Measurements from ENCODE around the gene SCUBE3.

Gene SCUBE3

DNA sequence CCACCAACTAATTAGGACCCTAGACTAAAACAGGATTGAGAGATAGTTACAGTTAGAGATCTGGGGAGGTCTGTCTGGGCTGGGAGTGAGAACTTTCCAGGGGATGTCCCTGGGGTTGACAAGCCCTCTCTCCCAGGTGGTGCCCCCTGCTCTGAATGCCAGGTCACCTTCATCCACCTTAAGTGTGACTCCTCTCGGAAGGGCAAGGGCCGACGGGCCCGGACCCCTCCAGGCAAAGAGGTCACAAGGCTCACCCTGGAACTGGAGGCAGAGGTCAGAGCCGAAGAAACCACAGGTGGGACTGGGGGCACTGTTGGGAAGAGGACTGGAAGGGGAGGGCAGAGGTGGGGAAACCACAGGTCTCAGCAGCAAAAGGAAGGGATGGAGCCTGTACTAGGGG is 28.7 kb downstream of the SCUBE3 start:
- DNase-seq, result no peak

- no peak for DNase-seq
These were observed 29.1 kb downstream of the SCUBE3 start for GRCh38 chr6:35242906-35243305.

GRCh38 chr6:35243386-35243958 is 29.7 kb downstream of the SCUBE3 start:
- no peak for DNase-seq

GRCh38 chr6:35244551-35244950 is 30.8 kb downstream of the SCUBE3 start:
- no peak for DNase-seq

GRCh38 chr6:35247642-35248231 is 34.0 kb downstream of the SCUBE3 start:
- DNase-seq, result no peak

DNA sequence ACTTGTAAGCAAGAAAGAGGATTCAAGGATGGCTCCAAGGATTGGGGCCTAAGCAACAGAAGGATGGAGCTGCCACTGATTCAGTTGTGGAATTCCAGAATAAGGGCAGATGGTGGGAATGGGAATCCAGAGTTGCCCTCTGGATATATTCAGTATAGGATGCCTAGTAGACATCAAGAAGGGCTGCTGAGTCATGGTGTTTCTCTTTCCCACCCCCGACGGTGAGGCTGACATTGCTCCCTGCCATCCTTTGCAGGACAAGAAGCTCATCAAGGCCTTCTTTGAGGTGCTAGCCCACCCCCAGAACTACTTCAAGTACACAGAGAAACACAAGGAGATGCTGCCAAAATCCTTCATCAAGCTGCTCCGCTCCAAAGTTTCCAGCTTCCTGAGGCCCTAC is 34.5 kb downstream of the SCUBE3 start:
- no peak for DNase-seq

DNA sequence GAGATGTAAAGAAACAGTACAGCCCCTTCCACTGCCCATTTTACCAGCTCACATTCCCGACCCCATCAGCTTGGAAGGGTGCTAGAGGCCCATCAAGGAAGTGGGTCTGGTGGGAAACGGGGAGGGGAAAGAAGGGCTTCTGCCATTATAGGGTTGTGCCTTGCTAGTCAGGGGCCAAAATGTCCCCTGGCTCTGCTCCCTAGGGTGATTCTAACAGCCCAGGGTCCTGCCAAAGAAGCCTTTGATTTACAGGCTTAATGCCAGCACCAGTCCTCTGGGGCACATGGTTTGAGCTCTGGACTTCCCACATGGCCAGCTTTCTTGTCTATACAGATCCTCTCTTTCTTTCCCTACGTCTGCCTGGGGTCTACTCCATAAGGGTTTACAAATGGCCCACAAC is 35.2 kb downstream of the SCUBE3 start:
- no peak for DNase-seq

GRCh38 chr6:35251949-35252348 is 38.2 kb downstream of the SCUBE3 start:
- no peak for DNase-seq

- DNase-seq, result no peak
These were observed 39.5 kb downstream of the SCUBE3 start for GRCh38 chr6:35253249-35253648.

GRCh38 chr6:35258336-35258735 is 44.6 kb downstream of the SCUBE3 start:
- DNase-seq, result no peak

DNA sequence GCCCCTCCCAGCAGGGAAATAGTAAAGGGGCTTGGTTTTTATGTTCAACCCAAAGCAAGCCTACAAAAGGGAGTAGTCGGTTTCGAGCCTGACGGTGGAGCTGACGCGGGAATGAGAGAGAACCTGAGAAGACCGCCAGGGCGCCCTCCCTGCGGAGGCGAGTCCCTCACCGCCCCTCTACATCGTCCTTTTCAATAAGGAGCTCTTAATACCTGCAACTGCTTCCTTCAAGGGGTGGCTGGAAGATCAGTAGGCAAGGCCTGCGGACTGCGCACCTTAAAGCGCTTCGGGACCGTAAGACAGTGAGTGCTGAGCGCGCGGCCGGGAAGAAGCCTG is 45.1 kb downstream of the SCUBE3 start:
- DNase-seq, result peak in 1 of 2 donors; percentile 41

DNA sequence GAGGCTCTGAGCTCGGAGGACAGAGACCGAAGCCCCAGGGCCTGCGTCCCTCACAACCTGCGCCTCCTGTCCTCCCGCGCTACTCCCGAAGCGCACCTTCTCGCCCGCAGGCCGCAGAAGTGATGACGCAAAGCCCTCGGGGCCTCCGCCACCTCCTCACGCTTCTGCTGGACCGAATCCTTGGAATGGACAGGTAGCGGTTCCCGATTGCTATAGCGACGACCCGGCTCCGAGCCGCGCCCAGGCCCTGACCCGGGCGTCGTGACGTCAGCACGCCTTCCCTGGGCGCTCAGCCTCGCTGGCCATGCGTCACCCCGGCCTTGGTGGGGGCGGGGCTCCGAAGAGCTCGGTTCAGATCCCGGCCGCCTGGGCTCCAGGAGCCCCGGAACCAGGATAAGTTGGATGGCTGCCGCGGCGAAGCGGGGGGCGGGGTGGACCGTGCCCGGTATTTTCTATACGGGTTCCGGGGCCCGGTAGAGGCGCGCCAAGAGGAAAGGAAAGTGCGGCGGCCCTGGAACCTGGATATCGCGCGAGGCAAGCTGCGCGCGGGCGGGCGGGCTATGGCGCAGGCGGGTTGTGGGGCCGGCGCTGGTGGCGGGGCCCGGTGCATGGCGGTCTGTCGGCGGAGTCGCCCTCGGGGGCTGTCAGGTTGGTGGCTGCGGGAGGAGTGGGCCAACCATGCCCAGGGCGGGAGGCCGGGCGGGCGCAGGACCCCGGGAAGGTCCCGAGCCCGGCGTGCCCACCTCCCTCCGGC is 45.6 kb downstream of the SCUBE3 start, which contains the start of gene ZNF76:
ZNF76 (plus strand) TSS at position 542 of the 754 bp plus-strand sequence. CDS start 21,417 bp downstream, outside the sequence.
- peak; percentile 90 to 91 for DNase-seq

GRCh38 chr6:35259948-35260590 is 46.3 kb downstream of the SCUBE3 start:
- peak; percentile 47 to 59 for DNase-seq

DNA sequence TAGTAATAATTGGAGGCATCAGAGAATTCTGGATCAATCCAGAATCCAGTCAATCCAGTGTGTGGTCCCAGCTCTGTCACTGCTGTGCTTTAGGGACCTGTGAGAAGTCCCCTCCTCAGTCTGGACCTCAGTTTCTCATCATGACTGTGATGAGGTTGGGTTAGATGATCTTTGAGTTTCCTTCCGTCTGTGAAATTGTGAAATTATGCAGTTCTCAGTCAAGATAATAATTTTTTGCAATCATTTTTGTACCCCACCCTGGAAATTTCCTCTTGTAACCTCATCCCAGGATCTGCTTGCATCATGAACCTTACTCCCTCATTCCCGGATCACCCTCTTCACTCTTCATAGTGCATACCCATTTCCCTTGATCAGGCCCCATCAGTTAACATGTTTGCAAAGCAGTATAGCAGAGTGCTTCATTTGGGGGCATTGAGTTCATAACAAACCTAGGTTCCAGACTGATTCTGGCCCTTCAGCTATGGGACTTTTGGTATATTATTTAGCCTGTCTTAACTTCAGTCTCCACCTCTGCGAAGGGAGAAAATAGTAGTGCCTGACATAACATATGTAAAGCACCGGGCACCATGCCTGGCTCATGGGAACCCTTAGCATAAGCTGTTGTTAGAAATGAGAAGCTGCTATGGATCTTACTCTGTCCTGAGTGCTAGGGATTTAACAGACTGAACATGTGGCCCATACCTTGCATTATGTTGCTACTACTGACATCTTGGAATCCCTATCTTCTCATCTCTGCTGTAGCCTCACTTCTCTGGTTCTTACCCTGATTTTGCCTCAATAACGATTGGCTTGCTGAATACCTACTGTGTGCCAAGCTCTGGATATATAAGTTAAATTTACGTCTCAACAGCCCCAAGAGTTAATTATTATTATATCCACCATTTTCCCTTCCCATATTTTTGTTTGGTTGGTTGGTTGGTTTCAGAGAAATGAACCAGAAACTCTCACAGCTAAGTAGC is 47.1 kb downstream of the SCUBE3 start:
- no peak for DNase-seq

- no peak for DNase-seq
These were observed 48.8 kb downstream of the SCUBE3 start for GRCh38 chr6:35262596-35262995.

GRCh38 chr6:35264550-35265274 is 51.0 kb downstream of the SCUBE3 start:
- no peak for DNase-seq

DNA sequence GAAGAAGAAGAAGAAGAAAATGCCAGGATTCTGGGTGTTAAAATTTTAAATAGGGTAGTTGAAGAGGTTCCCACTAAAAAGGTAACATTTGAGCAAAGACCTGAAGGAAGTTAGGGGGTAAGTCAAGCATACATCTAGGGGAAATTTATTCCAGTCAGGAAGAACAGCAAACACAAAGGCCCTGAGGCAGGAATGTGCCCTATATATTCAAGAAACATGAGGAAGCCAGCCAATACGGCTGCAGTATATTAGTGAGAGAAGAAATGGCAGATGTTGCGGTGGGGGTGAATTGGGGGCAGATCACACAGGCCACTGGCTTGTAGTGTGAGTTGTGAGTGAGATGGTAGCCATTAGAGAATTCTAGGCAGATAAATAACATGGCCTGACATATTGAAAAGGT is 51.8 kb downstream of the SCUBE3 start:
- DNase-seq, result no peak

GRCh38 chr6:35267446-35267845 is 53.7 kb downstream of the SCUBE3 start:
- DNase-seq, result no peak

- no peak for DNase-seq
These were observed 54.1 kb downstream of the SCUBE3 start for GRCh38 chr6:35267897-35268296.

DNA sequence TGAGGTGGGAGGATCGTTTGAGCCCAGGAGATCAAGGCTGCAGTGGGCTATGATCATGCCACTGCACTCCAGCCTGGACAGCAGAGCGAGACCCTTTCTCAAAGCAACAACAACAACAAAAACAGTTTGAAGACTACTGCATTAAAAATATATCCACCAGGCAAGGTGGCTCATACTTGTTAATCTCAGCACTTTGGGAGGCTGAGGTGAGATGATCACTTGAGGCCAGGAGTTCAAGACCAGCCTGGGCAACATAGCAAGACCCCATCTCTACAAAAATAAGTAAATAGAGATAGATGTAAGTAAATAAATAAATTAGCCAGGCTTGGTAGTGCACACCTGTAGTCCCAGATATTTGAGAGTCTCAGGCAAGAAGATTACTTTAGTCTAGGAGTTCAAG is 58.2 kb downstream of the SCUBE3 start:
- no peak for DNase-seq

- DNase-seq, result no peak
These were observed 60.2 kb downstream of the SCUBE3 start for GRCh38 chr6:35273822-35274559.

All from stimulated activated CD4-positive, alpha-beta T cell treated with anti-CD3 and anti-CD28 coated beads, Interleukin-2, amount 100 ng/mL, for 48 hours (primary cell).